WTC11 (cell line): ENCODE measurements around the gene GJB1. TPM values are rescaled to one million over a fixed set of nuclear protein-coding genes. Genes with fewer than 3 reads are reported as not detected.

ENCODE experiments used
- ATAC-seq: fragments of 200-7000 bp; cut with Tn5 transposase; 2 replicates; pipeline ENCODE4 v1.10.0; 2021; ENCODE audit warnings: mild to moderate bottlenecking, moderate library complexity
- CTCF ChIA-PET: fragments of 300-600 bp; sonication (Branson Sonifier 250); formaldehyde crosslinking; loops from one replicate; lab custom pipeline; 2021; ENCODE audit warnings: antibody characterized with exemption; lab: Charles Lee
- POLR2A ChIA-PET: fragments of 350-600 bp; sonication (Branson Sonifier 250); formaldehyde crosslinking; loops from one replicate; lab custom pipeline; 2021; ENCODE audit warnings: antibody characterized with exemption; lab: Charles Lee
- DNase-seq: peaks from one replicate; pipeline ENCODE4 v3.0.0; 2021; ENCODE audit warnings: low spot score
- H3K27ac Mint-ChIP-seq: 2 replicates; pipeline ENCODE4 v1.8.0; 2021; ENCODE audit warnings: mixed read lengths
- H3K27me3 Mint-ChIP-seq: 2 replicates; pipeline ENCODE4 v1.8.0; 2021; ENCODE audit warnings: low read depth, mild to moderate bottlenecking, moderate library complexity, mixed read lengths
- H3K36me3 Mint-ChIP-seq: 2 replicates; pipeline ENCODE4 v1.8.0; 2021; ENCODE audit warnings: mixed read lengths
- H3K4me1 Mint-ChIP-seq: 2 replicates; pipeline ENCODE4 v1.8.0; 2022; ENCODE audit warnings: mixed read lengths
- H3K4me3 Mint-ChIP-seq: 2 replicates; pipeline ENCODE4 v1.8.0; 2021; ENCODE audit warnings: mild to moderate bottlenecking, moderate library complexity, mixed read lengths
- H3K9me3 Mint-ChIP-seq: 2 replicates; pipeline ENCODE4 v1.8.0; 2021; ENCODE audit warnings: mixed read lengths
- GABPB1 ChIP-seq: sonication (generic); formaldehyde crosslinking; IDR thresholded peaks from 2 replicates; pipeline ENCODE4 v1.8.1; 2023; ENCODE audit warnings: mild to moderate bottlenecking, missing genetic modification reagents
- NFE2L1 ChIP-seq: sonication (generic); formaldehyde crosslinking; IDR thresholded peaks from 2 replicates; pipeline ENCODE4 v1.8.1; 2023; ENCODE audit warnings: missing genetic modification reagents
- NFYB ChIP-seq: sonication (generic); formaldehyde crosslinking; conservative IDR thresholded peaks from 2 replicates; pipeline ENCODE4 v1.8.0; 2022; ENCODE audit warnings: low read depth, missing genetic modification reagents
- NR1H2 ChIP-seq: sonication (generic); formaldehyde crosslinking; IDR thresholded peaks from 2 replicates; pipeline ENCODE4 v1.9.0; 2021; ENCODE audit warnings: mild to moderate bottlenecking, moderate library complexity, missing genetic modification reagents
- SOX15 ChIP-seq: fragments of 250-450 bp; sonication (Bioruptor Pico); IDR thresholded peaks from 2 replicates; pipeline ENCODE4 v1.9.0; 2021; ENCODE audit warnings: mild to moderate bottlenecking
- TP53 ChIP-seq: sonication (generic); formaldehyde crosslinking; IDR thresholded peaks from 2 replicates; pipeline ENCODE4 v1.8.1; 2023; ENCODE audit warnings: mild to moderate bottlenecking, missing genetic modification reagents
- ZNF317 ChIP-seq: sonication (generic); formaldehyde crosslinking; IDR thresholded peaks from 2 replicates; pipeline ENCODE4 v1.8.1; 2023; ENCODE audit warnings: low read depth, mild to moderate bottlenecking, moderate library complexity, missing genetic modification reagents, borderline replicate concordance
- total RNA-seq: library from RNA; stranded (reverse); gene quantifications from 3 replicates; pipeline ENCODE4 v1.2.3, GENCODE V29; 2021
- TF ChIP-seq, protein P1 (sequence below): sonication (generic); formaldehyde crosslinking; IDR thresholded peaks from 2 replicates; pipeline ENCODE4 v1.8.0; 2022; ENCODE audit warnings: mild to moderate bottlenecking, missing genetic modification reagents
- TF ChIP-seq, protein P2 (sequence below): sonication (generic); formaldehyde crosslinking; IDR thresholded peaks from 2 replicates; pipeline ENCODE4 v1.8.0; 2022; ENCODE audit warnings: mild to moderate bottlenecking, missing genetic modification reagents
- TF ChIP-seq, protein P3 (sequence below): sonication (generic); formaldehyde crosslinking; conservative IDR thresholded peaks from 2 replicates; pipeline ENCODE4 v1.8.1; 2022; ENCODE audit warnings: mild to moderate bottlenecking, missing genetic modification reagents
- TF ChIP-seq, protein P4 (sequence below): sonication (generic); formaldehyde crosslinking; IDR thresholded peaks from 2 replicates; pipeline ENCODE4 v1.8.1; 2023; ENCODE audit warnings: mild to moderate bottlenecking, missing genetic modification reagents, borderline replicate concordance
- TF ChIP-seq, protein P5 (sequence below): sonication (generic); formaldehyde crosslinking; IDR thresholded peaks from 2 replicates; pipeline ENCODE4 v1.8.1; 2022; ENCODE audit warnings: low read depth, mild to moderate bottlenecking, moderate library complexity, missing genetic modification reagents, borderline replicate concordance
- TF ChIP-seq, protein P6 (sequence below): sonication (generic); formaldehyde crosslinking; IDR thresholded peaks from 2 replicates; pipeline ENCODE4 v1.8.1; 2023; ENCODE audit warnings: mild to moderate bottlenecking, missing genetic modification reagents, moderate library complexity

Gene GJB1
- total RNA-seq, 1 experiment from 2014 or later: 0.17 TPM

DNA sequence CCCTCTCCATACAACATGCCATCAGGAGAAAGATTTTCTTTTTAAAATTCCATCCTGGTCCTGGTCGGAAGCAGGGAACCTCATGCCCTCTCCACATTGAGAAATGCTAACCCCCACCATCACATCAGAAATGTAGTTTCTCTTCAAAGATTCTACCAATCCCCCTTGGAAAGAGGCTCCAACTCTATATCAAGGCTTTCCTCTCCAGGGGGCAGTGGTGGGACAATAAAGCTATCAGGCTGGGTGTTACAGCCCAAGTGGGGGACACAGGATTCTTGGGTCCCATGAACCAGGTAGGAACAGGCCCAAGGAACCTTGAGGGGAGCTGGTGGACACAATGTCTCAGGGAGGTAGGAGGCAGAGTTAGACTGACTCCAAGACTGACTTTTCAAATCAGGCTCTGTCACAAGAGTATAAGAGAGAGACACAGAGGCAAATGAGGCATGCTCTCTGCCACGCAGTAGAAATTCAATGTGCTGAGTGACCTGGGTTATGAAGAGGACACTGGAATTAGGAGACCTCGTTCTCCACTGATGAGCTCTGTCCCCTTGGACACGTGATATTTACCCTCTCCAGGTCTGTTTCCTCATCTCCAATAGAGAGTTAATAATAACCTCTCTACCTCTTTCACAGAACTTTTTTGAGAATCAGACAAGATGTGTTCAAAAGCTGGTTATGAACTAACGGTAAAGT lies 4.5 kb downstream of the GJB1 start:
- H3K4me1 Mint-ChIP-seq: peaks cover 27% of the 10 kb centered on the region
- no peak for ATAC-seq
- DNase-seq: no peak
- no peaks in the 10 kb centered on the region for H3K36me3 Mint-ChIP-seq
- TF ChIP-seq, protein P1, sequence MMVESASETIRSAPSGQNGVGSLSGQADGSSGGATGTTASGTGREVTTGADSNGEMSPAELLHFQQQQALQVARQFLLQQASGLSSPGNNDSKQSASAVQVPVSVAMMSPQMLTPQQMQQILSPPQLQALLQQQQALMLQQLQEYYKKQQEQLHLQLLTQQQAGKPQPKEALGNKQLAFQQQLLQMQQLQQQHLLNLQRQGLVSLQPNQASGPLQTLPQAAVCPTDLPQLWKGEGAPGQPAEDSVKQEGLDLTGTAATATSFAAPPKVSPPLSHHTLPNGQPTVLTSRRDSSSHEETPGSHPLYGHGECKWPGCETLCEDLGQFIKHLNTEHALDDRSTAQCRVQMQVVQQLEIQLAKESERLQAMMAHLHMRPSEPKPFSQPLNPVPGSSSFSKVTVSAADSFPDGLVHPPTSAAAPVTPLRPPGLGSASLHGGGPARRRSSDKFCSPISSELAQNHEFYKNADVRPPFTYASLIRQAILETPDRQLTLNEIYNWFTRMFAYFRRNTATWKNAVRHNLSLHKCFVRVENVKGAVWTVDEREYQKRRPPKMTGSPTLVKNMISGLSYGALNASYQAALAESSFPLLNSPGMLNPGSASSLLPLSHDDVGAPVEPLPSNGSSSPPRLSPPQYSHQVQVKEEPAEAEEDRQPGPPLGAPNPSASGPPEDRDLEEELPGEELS (CRISPR knock-in tag): no peak
- TF ChIP-seq, protein P2, sequence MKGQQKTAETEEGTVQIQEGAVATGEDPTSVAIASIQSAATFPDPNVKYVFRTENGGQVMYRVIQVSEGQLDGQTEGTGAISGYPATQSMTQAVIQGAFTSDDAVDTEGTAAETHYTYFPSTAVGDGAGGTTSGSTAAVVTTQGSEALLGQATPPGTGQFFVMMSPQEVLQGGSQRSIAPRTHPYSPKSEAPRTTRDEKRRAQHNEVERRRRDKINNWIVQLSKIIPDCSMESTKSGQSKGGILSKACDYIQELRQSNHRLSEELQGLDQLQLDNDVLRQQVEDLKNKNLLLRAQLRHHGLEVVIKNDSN (CRISPR knock-in tag): no peak
- TF ChIP-seq ZNF317 (no peak), NR1H2 (CRISPR knock-in tag) (no peak), NFE2L1 (no peak)
- TF ChIP-seq, protein P3, sequence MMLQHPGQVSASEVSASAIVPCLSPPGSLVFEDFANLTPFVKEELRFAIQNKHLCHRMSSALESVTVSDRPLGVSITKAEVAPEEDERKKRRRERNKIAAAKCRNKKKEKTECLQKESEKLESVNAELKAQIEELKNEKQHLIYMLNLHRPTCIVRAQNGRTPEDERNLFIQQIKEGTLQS: no peak
- TF ChIP-seq, protein P4, sequence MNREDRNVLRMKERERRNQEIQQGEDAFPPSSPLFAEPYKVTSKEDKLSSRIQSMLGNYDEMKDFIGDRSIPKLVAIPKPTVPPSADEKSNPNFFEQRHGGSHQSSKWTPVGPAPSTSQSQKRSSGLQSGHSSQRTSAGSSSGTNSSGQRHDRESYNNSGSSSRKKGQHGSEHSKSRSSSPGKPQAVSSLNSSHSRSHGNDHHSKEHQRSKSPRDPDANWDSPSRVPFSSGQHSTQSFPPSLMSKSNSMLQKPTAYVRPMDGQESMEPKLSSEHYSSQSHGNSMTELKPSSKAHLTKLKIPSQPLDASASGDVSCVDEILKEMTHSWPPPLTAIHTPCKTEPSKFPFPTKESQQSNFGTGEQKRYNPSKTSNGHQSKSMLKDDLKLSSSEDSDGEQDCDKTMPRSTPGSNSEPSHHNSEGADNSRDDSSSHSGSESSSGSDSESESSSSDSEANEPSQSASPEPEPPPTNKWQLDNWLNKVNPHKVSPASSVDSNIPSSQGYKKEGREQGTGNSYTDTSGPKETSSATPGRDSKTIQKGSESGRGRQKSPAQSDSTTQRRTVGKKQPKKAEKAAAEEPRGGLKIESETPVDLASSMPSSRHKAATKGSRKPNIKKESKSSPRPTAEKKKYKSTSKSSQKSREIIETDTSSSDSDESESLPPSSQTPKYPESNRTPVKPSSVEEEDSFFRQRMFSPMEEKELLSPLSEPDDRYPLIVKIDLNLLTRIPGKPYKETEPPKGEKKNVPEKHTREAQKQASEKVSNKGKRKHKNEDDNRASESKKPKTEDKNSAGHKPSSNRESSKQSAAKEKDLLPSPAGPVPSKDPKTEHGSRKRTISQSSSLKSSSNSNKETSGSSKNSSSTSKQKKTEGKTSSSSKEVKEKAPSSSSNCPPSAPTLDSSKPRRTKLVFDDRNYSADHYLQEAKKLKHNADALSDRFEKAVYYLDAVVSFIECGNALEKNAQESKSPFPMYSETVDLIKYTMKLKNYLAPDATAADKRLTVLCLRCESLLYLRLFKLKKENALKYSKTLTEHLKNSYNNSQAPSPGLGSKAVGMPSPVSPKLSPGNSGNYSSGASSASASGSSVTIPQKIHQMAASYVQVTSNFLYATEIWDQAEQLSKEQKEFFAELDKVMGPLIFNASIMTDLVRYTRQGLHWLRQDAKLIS (CRISPR knock-in tag): no peak
- TF ChIP-seq, protein P5, sequence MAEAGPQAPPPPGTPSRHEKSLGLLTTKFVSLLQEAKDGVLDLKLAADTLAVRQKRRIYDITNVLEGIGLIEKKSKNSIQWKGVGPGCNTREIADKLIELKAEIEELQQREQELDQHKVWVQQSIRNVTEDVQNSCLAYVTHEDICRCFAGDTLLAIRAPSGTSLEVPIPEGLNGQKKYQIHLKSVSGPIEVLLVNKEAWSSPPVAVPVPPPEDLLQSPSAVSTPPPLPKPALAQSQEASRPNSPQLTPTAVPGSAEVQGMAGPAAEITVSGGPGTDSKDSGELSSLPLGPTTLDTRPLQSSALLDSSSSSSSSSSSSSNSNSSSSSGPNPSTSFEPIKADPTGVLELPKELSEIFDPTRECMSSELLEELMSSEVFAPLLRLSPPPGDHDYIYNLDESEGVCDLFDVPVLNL: no peak
- TF ChIP-seq, all 79 proteins: peak for 0
- no peak overlapping the region for H3K4me3 Mint-ChIP-seq
- CTCF ChIA-PET: no interaction called here
- no peak overlapping the region for H3K27ac Mint-ChIP-seq
- POLR2A ChIA-PET: no interaction called here
- H3K9me3 Mint-ChIP-seq: no peaks in the 10 kb centered on the region
- no peaks in the 10 kb centered on the region for H3K27me3 Mint-ChIP-seq

DNA sequence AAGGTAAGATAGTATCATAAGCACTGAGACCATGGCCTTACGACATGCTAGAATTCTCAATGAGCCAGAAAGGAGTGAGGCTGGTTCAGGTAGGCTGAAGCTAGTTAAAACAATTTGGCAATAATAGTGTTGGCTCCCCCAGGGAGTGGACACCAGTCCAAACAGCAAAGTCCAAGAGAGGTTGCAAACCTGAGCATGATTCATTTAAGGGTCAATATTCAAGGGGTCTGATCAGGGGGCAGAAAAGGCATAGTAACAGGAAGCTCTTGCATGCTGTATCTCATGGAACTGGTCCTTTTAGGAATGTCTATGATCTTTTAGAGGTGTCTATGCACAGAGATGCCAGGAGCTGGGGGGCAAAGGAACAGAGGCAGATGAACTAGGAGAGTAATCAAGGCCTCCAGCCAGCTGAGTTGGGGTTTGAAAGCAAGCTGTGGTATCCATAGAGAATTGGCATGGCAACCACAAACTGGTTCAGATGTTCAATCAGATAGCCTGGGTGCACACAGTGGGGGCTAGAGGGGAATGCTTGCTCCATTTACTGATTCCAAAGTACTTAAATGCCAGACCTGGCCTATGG lies 5.1 kb downstream of the GJB1 start:
- DNase-seq (no peak), ATAC-seq (no peak)
- Mint-ChIP-seq H3K36me3 (no peaks in the 10 kb centered on the region), H3K9me3 (no peaks in the 10 kb centered on the region), H3K4me3 (no peak overlapping the region), H3K27ac (no peak overlapping the region), H3K4me1 (peaks cover 27% of the 10 kb centered on the region), H3K27me3 (no peaks in the 10 kb centered on the region)
- TF ChIP-seq GABPB1 (CRISPR knock-in tag): peak; percentile 43; the same call in 1 of the 2 replicates
- TF ChIP-seq TP53 (CRISPR knock-in tag): no peak
- POLR2A ChIA-PET: no interaction called here
- CTCF ChIA-PET: no interaction called here

DNA sequence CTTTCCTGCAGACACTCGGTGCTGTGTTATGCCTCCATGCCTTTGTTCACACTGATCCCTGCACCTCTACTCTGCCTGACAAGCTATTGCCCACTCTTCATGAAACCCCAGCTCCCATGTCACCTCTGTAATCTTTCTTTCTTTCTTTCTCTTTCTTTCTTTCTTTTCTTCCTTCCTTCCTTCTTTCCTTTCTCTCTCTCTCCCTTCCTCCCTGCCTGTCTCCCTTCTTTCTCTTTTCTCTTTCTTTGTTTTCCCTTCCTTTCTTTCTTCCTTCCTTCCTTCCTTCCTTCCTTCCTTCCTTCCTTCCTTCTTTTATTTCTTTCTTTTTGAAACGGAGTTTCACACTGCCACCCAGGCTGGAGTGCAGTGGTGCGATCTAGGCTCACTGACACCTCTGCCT lies 12.5 kb downstream of the GJB1 start:
- TF ChIP-seq SOX15 (CRISPR knock-in tag): no peak
- TF ChIP-seq NFYB (CRISPR knock-in tag): no peak
- TF ChIP-seq, protein P6, sequence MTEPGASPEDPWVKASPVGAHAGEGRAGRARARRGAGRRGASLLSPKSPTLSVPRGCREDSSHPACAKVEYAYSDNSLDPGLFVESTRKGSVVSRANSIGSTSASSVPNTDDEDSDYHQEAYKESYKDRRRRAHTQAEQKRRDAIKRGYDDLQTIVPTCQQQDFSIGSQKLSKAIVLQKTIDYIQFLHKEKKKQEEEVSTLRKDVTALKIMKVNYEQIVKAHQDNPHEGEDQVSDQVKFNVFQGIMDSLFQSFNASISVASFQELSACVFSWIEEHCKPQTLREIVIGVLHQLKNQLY (CRISPR knock-in tag): no peak
- TF ChIP-seq, protein P4 (CRISPR knock-in tag): no peak
- TF ChIP-seq, all 79 proteins: peak for 0
- Mint-ChIP-seq H3K27ac (no peak overlapping the region), H3K9me3 (no peaks in the 10 kb centered on the region), H3K36me3 (peaks cover 8% of the 10 kb centered on the region), H3K27me3 (no peaks in the 10 kb centered on the region), H3K4me3 (no peak overlapping the region), H3K4me1 (no peaks in the 10 kb centered on the region)
- POLR2A ChIA-PET: no interaction called here
- CTCF ChIA-PET: no interaction called here
- no peak for DNase-seq
- no peak for ATAC-seq
